ENCODE measurements around the gene EMSY.

DNA sequence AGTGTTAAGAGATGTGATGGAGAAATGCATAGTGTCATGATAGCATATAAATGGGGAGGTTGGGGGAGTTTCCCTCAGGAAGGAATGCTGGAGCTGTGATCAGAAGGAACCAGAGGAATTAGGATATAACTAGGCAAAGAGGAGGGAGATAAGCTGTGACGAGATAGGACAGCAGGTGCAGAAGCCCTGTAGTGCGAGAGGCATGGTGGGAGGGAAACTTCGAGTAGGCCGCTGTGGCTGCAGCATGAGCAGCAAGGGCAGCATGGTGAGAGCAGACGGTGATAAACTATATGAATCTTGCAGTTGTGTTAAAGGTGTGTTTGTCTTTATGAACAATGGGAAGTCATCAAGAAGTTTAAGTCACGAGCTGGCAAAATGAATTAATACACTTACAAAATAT, 109.9 kb downstream of the EMSY start:
- no peak for TF ChIP-seq EP300 (IDR thresholded peaks at IDR 0.05)
- no peak for TF ChIP-seq POLR2A (IDR thresholded peaks at IDR 0.05)
